IPS-11a (cell line): ENCODE data around the gene PLGLB1.
"Not testable (repeated sequence)": the region's sequence is repeated elsewhere in the genome, so short reads cannot be mapped to it uniquely, and the experiment has no call there.

Experiments
- H3K4me3 ChIP-seq: one replicate; pipeline ENCODE4 v1.5.1; 2013; ENCODE audit warnings: low read depth, low read length, control low read depth

Gene PLGLB1

GRCh38 chr2:87021744-87022143 lies at the start of gene PLGLB1:
Gene PLGLB1 (minus strand): TSS chr2:87021844. CDS start chr2:87021783, 61 bp downstream.
- H3K4me3 ChIP-seq, result not testable (repeated sequence)

- H3K4me3 ChIP-seq, result not testable (repeated sequence)
Observed at GRCh38 chr2:87064305-87064704, 42.7 kb upstream of the PLGLB1 start.

DNA sequence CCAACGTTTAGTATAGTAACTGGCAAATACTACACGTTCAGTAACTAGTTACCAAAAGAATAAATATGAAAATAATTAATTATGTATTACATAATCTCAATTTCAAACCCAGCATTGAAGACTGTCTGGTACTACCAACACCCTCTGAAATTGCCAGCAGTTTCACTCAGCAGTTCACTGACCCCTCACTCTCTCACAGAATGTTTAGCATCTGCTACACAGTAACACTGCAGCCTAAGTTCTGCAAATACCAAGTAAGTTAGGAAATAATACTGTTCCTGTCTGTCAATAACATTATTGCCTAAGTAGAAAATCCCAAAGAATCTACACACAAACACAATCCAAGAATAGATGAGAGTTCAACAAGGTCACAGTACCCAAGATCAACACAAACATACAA lies 41.8 kb upstream of the PLGLB1 start:
- H3K4me3 ChIP-seq, result not testable (repeated sequence)

- H3K4me3 ChIP-seq, result not testable (repeated sequence)
Observed at GRCh38 chr2:87061519-87061918, 39.9 kb upstream of the PLGLB1 start.

DNA sequence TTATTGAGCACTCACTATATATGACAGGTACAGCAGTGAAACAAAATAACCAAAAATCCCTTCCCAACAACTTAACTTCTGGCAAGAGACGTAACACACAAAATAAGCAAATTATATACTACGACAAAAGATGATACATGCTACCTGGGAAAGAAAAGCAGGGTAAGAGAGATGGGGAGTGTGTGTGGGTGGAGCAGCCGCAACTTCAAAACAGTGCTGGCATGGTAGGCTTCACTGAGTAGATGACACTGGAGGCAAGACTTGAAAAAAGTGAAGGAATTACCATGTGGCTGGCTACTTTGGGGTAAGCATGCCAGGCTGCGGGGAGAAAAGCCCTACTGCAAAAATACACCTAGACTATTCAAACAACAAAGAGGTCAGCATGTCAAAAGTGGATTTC lies 36.0 kb upstream of the PLGLB1 start:
- not testable (repeated sequence) for H3K4me3 ChIP-seq

GRCh38 chr2:87056843-87057242 lies 35.2 kb upstream of the PLGLB1 start:
- H3K4me3 ChIP-seq, result not testable (repeated sequence)

GRCh38 chr2:87056435-87056834 lies 34.8 kb upstream of the PLGLB1 start:
- not testable (repeated sequence) for H3K4me3 ChIP-seq

DNA sequence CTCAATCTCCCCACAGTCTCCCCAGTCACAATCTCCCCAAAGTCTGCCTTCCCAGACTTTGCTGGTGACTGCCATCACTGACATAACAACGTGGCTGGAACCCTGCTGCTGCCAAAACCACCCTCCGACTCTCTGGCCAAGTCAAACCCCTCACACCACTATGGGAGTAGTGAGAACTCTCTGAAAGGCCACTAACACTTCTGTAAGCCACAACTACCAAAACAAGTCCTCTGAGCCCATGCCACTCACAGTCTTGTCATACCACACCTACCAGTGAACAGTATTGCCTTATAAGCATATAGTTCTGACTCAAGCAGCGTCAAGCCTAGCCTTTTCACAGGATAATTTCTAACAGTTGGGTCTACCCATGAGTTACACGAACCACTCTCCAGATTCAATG lies 32.7 kb upstream of the PLGLB1 start:
- not testable (repeated sequence) for H3K4me3 ChIP-seq

- H3K4me3 ChIP-seq, result not testable (repeated sequence)
Observed at GRCh38 chr2:87041321-87041978, 19.8 kb upstream of the PLGLB1 start.

- H3K4me3 ChIP-seq, result not testable (repeated sequence)
Observed at GRCh38 chr2:87028607-87029006, 7.0 kb upstream of the PLGLB1 start.

DNA sequence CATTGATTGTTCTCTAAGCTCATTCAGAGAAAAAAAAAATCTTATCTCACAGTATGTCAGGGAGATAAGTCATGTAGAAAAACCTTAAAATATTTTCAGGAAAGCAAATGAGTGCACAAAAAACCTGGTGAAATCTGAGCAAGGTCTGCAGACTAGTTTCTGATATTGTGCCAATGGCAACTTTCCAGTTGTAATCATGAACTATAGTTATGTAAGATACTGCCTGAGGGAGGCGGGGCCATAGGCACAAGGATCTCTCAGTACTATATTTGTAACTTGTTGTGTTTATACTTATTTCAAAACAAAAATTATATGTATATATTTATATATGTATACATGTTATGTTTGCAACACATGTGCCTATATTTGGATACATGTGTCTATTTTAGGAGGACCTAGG lies 5.2 kb upstream of the PLGLB1 start:
- H3K4me3 ChIP-seq, result not testable (repeated sequence)

DNA sequence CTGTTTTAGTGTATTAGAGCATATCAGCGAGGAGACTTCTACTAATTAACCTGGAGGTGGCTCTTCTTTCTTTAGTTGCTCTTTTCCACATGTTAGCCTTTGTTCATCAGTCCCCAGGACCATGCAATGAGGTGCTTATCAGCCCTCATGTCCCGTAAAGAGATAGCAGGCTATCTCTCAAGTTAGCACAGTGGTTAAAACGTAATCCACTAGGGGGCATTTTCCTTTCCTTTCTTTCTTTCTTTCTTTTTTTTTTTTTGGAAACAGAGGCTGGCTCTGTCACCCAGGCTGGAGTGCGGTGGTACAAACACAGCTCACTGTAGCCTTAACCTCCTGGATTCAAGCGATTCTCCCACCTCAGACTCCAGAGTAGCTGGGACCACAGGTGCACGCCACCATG lies 4.3 kb upstream of the PLGLB1 start:
- H3K4me3 ChIP-seq, result not testable (repeated sequence)

- not testable (repeated sequence) for H3K4me3 ChIP-seq
Observed at GRCh38 chr2:87023988-87024615, 2.5 kb upstream of the PLGLB1 start.

- not testable (repeated sequence) for H3K4me3 ChIP-seq
Observed at GRCh38 chr2:87021043-87021442, 601 bp downstream of the PLGLB1 start.

DNA sequence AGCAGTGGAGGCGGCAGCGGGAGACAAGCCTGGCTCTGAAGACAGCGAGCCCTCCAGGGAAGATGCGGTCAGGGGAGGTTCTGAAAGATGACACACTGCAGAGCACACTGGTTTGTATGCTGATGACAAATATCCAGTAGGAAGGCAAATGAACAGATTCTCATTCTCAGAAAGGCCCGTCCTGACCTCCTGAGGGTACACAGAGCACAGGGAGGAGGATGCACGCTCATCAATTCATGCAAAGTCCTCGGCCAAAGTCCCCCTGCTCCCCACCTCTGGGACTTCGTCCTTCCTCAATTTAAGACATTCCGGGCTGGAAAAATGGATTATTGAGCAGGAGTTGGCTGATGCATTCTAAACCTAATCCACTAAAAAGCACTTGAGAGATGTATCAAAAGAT lies 2.6 kb downstream of the PLGLB1 start:
- H3K4me3 ChIP-seq, result not testable (repeated sequence)

DNA sequence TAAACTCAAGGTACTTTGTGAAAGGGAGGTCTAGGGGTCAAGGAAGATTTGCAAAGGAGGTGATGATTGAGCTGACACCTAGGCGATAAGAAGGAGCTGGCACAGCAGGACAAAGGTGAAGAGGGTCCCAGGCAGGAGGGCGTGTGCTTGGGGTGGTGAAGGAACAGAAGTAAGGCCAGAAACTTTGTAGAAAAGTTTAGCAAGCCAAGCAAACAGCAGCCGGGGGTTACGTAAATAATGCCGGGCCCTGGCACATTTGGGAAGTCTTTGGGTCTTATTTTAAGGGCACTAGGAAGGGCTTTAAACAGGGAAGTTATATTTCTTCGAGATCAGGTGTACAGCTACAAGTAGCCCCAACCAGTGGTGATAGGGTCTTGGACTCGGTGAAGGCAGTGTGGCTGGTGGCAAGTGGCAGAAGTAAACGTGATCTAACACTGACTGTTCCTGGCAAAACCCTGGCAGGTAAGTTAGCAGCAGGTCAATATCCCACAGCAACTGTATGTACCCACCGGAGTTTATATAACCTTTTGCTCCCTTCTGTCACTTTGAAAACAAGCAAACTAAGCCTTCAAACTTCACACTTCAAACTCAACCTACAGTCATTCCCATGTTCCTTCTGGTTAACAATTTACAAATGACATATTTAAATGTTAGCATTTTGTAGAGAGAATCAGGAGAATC lies 7.0 kb downstream of the PLGLB1 start:
- H3K4me3 ChIP-seq, result not testable (repeated sequence)

- H3K4me3 ChIP-seq, result not testable (repeated sequence)
Observed at GRCh38 chr2:87004398-87004797, 17.2 kb downstream of the PLGLB1 start.
